NCI-H524 treated with DMSO at 0.1 percent for 48 hours (cell line): ENCODE measurements around the gene NEDD1.
A peak's percentile ranks its signal among the peaks of the same experiment; 100 is the strongest.

ENCODE experiments used
- DNase-seq: peaks from one replicate; lab custom pipeline; 2025; lab: John Stamatoyannopoulos, UW

Gene NEDD1

DNA sequence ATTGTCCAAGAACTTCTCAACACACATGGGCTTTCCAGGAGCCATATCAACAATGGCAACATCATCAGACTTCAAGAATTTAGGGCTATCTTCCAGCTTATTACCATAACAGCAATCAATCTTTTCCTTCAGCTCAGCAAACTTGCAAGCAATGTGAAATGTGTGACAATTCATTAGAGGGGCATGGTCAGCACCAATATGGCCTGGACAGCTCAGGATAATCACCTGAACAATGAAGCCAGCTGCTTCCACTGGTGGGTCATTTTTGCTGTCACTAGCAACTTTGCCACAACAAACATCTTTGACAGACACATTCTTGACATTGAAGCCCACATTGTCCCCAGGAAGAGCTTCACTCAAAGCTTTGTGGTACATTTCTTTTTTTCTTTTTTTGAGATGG lies 5.9 kb upstream of the NEDD1 start:
- DNase-seq, result no peak

DNA sequence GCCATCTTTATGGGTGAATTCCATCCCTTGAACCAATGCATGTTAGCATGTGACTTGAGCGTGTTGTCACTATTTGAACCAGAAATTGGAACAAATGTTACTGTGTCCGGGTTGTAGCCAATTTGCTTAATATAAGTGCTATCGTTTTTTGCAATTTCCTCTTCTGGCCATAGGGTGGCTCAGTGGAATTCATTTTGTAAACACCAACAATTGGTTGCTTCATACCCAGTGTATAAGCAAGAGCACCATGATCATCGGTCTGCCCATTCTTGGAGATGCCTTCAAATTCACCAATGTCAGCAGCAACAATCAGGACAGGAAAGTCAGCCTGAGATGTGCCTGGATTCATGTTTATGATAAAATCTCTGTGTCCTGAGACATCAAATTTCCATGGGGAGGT lies 5.0 kb upstream of the NEDD1 start:
- no peak for DNase-seq

GRCh38 chr12:96906498-96906848 lies 584 bp upstream of the NEDD1 start:
- no peak for DNase-seq

DNA sequence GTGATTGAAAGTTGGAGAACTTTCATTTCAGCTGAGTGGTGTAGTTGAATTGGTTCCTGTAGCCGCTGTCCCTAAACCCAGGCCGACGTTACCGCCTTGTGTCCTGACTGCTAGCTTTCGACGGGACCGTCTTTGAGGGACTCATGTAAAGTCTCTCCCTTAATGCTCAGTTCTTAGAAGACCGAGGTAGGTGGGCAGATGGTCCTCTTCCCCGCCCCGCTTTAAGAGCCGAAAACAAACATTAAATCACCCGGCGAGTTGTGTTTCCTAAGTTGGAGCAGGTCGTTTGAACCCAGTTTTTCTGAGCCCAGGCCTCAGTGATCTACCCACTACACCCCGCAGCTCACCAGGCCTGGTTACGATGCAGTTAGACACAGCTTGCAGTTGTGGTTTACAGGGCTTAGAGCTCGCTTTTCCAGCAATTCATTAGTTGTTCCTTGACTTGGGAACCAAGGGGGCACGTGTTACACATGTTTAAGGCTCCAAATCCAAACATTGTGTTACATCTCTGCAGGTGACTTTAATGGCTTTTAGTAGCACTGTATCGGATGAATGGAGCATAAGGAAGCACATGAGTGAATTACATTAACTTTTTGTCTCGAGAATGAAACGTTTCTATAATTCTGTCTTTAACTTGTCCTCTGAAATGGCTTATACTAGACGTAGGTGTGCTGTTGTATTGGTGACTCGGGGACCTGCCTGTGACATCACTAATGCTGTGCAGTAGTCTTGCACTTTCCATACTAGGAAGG lies 790 bp downstream of the NEDD1 start:
- DNase-seq, result no peak

DNA sequence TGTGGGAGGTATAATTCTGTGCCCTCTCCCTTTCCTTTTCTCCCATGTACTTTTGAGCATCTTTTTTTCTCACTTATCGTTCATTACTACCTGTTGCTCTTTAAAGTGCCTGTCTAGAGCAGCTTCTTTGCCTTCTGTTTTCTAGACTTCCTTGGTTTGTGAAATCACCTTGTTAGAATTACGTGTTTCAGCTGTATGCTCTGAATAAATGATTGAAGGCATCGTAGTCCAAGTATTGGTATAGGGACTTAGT lies 1.3 kb downstream of the NEDD1 start:
- DNase-seq, result no peak

DNA sequence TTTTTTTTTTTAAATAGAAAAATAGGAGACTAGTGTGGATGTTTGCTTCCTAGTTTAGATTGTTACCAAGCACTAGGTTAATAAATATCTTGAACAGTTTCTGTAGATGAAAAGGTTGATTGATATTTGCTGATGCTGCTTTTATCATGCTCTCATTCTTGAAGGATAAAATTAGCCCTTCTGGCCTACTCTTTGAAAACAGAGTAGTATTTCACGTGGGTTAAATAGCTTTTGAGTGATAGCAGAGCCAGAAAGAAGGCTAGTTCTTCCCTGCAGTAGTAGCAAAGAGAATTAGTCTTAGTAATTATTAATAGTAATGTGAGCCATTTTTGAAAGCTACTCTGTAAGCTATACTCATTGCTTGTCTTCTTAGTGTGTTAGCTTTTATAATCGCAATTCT lies 5.2 kb downstream of the NEDD1 start:
- no peak for DNase-seq

DNA sequence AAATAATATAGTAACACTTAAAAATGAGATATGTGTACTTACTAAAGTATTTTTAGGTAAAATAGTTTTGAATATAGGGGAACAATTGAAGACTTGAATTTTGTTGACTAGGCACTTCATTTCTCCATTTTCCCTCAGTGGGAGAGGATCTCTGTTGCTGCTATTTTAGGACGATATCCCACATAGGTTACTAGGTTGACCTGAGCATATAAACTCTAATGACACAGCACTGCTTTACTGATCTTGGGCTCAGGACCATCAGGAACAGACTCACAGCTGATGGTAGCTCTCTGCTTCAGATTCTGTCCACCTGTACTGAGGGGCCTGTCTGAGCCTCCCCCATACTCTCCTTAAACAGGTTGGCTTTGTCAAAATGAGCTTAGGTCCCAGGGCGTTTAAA lies 5.9 kb downstream of the NEDD1 start:
- DNase-seq, result no peak

- no peak for DNase-seq
These were observed 12.6 kb downstream of the NEDD1 start for GRCh38 chr12:96919510-96920210.

- DNase-seq, result no peak
These were observed 41.7 kb downstream of the NEDD1 start for GRCh38 chr12:96948782-96949181.

GRCh38 chr12:96979532-96979931 lies 72.5 kb downstream of the NEDD1 start:
- DNase-seq, result no peak

- no peak for DNase-seq
These were observed 73.9 kb downstream of the NEDD1 start for GRCh38 chr12:96980991-96981414.

DNA sequence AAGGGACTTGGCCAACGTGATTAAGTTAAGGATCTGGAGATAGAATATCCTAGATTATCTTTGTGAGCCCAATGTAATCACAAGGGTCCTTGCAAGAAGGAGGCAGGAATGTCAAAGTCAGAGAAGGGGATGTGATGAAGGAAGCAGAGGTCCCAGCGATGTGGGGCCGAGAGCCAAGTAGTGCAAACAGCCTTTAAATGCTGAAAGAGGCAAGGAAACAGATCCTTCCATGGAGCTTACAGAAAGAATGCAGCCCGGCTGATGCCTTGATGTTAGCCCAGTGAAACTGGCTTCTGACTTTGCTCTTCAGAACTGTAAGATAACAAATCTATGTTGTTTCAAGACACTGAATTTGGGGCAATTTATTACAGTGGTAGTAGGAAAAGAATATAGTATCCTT lies 74.9 kb downstream of the NEDD1 start:
- DNase-seq, result no peak

GRCh38 chr12:96982671-96983070 lies 75.6 kb downstream of the NEDD1 start:
- DNase-seq, result no peak

DNA sequence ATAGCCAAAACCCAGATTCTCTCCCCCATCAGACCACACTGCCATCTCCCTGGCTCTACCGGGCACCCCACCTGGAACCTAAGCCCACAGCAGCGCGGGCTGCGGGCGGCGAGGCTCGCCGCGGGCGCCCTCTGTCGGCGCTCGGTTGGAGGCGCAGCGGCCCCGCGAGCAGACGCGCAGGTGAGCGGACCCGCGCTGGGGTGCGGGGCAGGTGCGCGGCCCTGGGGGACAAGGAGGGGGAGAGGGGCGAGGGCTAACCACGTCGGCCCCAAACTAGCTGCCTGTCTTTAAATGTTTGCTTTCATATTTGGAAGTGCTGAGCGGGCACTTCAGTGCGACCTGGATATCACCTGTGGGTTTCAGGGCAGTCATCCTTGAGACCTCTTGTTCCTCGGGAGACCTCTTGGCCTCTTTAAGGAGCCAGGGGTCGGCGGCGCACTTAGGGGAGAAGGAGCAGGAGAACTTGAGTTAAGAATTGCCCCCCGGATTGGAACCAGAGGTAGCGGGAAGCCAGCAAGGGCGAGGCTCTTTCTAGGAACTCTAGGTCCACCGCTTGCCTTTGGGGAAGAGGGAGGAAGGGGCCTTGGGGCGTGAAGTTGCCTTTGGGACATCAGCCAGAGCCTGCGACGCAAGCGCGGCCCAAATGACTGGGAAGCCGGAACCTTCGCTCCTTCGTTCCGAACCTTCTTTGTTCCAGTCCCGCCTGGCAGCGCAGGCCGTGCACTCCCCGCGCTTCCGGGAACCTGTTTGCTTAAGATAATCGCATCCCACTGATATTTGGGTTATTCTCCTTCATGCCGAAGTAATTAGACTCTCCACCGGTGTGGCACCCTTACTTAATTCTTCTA lies 78.7 kb downstream of the NEDD1 start:
- no peak for DNase-seq

GRCh38 chr12:96986883-96987523 lies 79.9 kb downstream of the NEDD1 start:
- DNase-seq, result no peak

DNA sequence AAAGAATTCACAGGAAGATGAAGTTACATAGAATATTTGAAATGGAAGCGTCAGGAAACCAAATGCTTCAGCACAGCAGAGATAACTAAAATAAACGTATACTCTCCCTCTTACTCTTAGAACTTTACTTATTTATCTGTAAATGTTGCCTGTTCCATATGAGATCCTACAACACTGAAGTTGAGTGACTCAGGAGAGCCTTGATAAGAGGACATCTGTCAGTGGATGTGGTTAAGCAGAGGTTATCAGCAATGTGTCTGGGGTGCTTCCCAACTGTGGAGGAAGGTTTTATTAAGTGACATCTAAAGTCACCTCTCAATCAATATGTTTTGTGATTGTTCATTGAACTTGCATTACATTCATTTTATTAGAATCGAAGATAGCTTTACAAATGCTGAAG lies 81.9 kb downstream of the NEDD1 start:
- no peak for DNase-seq

DNA sequence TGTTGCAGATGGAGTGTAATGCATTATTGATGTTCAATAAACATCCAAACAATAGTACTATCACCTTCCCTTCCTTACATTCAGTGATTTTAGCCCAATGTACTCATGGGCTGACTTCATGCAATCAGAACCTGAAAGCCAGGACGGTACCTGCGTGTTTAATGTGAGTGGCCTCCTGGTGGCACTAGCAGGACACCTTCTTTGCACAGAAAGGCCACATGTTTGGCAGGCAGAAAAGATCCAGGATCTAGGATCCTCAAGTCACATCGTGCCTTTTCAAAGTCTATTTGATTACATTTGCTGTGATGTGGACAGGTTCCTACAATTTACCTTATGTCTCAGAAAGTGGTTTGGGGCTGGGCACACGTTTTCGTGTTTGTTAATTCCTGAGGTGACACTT lies 82.9 kb downstream of the NEDD1 start:
- DNase-seq, result peak; percentile 5

- no peak for DNase-seq
These were observed 87.8 kb downstream of the NEDD1 start for GRCh38 chr12:96994900-96995299.

- no peak for DNase-seq
These were observed 88.8 kb downstream of the NEDD1 start for GRCh38 chr12:96995861-96996260.

DNA sequence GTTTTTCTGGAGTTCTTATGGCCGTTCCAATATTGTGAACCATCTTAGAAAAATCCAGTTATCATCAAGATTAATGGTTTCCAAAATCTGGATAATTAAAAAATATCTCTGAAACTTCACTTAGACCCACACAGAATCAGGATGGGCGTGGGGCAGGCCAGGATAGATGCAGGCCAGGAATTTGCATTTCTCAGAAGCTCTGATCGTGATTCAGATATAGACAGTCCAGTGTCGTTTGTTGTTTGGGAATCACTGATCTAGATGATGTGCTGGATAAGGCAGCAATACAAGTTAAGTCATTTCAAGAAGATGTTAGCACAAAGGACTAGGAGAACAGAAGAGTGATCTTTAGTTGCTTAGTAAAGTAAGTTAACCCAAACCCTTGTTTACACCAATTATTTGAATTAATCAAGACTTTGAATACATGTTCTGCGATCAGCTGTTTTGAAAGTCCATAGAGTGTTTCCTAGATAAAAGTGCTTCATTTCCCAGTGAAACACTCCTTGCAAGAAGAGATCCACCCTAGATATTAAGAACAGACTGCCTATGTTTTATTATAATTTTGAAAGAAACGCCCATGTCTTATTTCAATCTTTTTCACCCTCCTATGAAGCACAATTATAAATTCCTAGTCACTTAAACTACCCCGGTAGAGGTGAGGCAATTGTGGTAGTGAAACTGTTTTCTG lies 90.9 kb downstream of the NEDD1 start:
- DNase-seq, result no peak

DNA sequence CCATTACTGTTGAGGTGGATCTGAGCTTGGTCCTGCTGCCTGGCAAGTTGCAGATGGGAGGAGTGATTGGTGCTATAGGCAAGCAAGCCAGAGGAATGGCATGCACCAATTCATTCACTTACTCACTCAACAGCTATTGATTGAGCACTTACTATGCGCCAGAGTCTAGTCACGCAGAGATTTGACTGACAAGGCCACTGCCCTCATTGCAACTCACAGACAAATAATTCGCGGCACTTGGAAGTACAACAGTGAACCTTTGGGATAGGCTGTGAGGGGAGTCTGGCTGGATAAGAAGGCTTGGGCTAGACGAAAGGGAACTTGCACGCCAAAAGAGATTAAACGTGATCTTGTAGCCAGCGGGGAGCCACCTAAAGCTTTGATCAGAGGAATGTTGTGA lies 96.2 kb downstream of the NEDD1 start:
- no peak for DNase-seq
